Measurements from ENCODE around the gene LILRB4.
"Not testable (repeated sequence)": the region's sequence is repeated elsewhere in the genome, so short reads cannot be mapped to it uniquely, and the experiment has no call there.

LILRB4 gene

GRCh38 chr19:54692298-54692615 lies 29.5 kb downstream of the LILRB4 start:
- no peaks in the 10 kb centered on the region for H3K36me3 ChIP-seq (ENCODE audit: control insufficient read depth, insufficient read depth, low read length)
- no peak for DNase-seq (ENCODE audit: low read depth, low spot score)
- no peak overlapping the region for H3K27ac ChIP-seq (ENCODE audit: low read length)
- no CpG with 5 or more reads among the region's 4 CpGs for WGBS (ENCODE audit: insufficient coverage, insufficient read length)
- H3K4me1 ChIP-seq (ENCODE audit: control insufficient read depth, insufficient read depth, low read length): no peaks in the 10 kb centered on the region
- H3K4me3 ChIP-seq (ENCODE audit: low read length): no peak overlapping the region
- H3K9me3 ChIP-seq (ENCODE audit: control insufficient read depth, insufficient read depth, low read length): peaks cover 7% of the 10 kb centered on the region
- no peaks in the 10 kb centered on the region for H3K27me3 ChIP-seq (ENCODE audit: control insufficient read depth, insufficient read depth, low read length)

GRCh38 chr19:54694648-54695047 lies 31.9 kb downstream of the LILRB4 start:
- Histone ChIP-seq H3K4me1 (ENCODE audit: control insufficient read depth, insufficient read depth, low read length) (no peaks in the 10 kb centered on the region), H3K9me3 (ENCODE audit: control insufficient read depth, insufficient read depth, low read length) (peaks cover 7% of the 10 kb centered on the region), H3K4me3 (ENCODE audit: low read length) (no peak overlapping the region), H3K27ac (ENCODE audit: low read length) (no peak overlapping the region), H3K27me3 (ENCODE audit: control insufficient read depth, insufficient read depth, low read length) (no peaks in the 10 kb centered on the region), H3K36me3 (ENCODE audit: control insufficient read depth, insufficient read depth, low read length) (no peaks in the 10 kb centered on the region)
- WGBS (ENCODE audit: insufficient coverage, insufficient read length): no CpG with 5 or more reads among the region's 5 CpGs
- no peak for DNase-seq (ENCODE audit: low read depth, low spot score)

- no CpG with 5 or more reads among the region's 8 CpGs for WGBS (ENCODE audit: insufficient coverage, insufficient read length)
- no peaks in the 10 kb centered on the region for H3K27me3 ChIP-seq (ENCODE audit: control insufficient read depth, insufficient read depth, low read length)
- no peak overlapping the region for H3K27ac ChIP-seq (ENCODE audit: low read length)
- no peak for DNase-seq (ENCODE audit: low read depth, low spot score)
- no peak overlapping the region for H3K4me3 ChIP-seq (ENCODE audit: low read length)
- H3K4me1 ChIP-seq (ENCODE audit: control insufficient read depth, insufficient read depth, low read length): no peaks in the 10 kb centered on the region
- peaks cover 11% of the 10 kb centered on the region for H3K9me3 ChIP-seq (ENCODE audit: control insufficient read depth, insufficient read depth, low read length)
- no peaks in the 10 kb centered on the region for H3K36me3 ChIP-seq (ENCODE audit: control insufficient read depth, insufficient read depth, low read length)
Observed at GRCh38 chr19:54696117-54696548, 33.3 kb downstream of the LILRB4 start.

- no peaks in the 10 kb centered on the region for H3K27me3 ChIP-seq (ENCODE audit: control insufficient read depth, insufficient read depth, low read length)
- no peak for DNase-seq (ENCODE audit: low read depth, low spot score)
Observed at GRCh38 chr19:54696766-54697165, 34.0 kb downstream of the LILRB4 start.

GRCh38 chr19:54697716-54698115 lies 34.9 kb downstream of the LILRB4 start:
- H3K4me3 ChIP-seq (ENCODE audit: low read length); DNase-seq (ENCODE audit: low read depth, low spot score); H3K9me3 ChIP-seq (ENCODE audit: control insufficient read depth, insufficient read depth, low read length); H3K36me3 ChIP-seq (ENCODE audit: control insufficient read depth, insufficient read depth, low read length); H3K4me1 ChIP-seq (ENCODE audit: control insufficient read depth, insufficient read depth, low read length); H3K27me3 ChIP-seq (ENCODE audit: control insufficient read depth, insufficient read depth, low read length); H3K27ac ChIP-seq (ENCODE audit: low read length): not testable (repeated sequence)
- WGBS (ENCODE audit: insufficient coverage, insufficient read length): no CpG with 5 or more reads among the region's 13 CpGs

More at GRCh38 chr19:54696766-54697165, 34.0 kb downstream of the LILRB4 start:
- H3K27ac ChIP-seq (ENCODE audit: low read length): no peak overlapping the region
- H3K4me3 ChIP-seq (ENCODE audit: low read length): no peak overlapping the region
- H3K9me3 ChIP-seq (ENCODE audit: control insufficient read depth, insufficient read depth, low read length): peaks cover 11% of the 10 kb centered on the region
- WGBS (ENCODE audit: insufficient coverage, insufficient read length): no CpG with 5 or more reads among the region's 2 CpGs
- H3K36me3 ChIP-seq (ENCODE audit: control insufficient read depth, insufficient read depth, low read length): no peaks in the 10 kb centered on the region
- no peaks in the 10 kb centered on the region for H3K4me1 ChIP-seq (ENCODE audit: control insufficient read depth, insufficient read depth, low read length)

- DNase-seq (ENCODE audit: low read depth, low spot score): no peak
- no peaks in the 10 kb centered on the region for H3K36me3 ChIP-seq (ENCODE audit: control insufficient read depth, insufficient read depth, low read length)
- WGBS (ENCODE audit: insufficient coverage, insufficient read length): no CpG with 5 or more reads among the region's 8 CpGs
- no peaks in the 10 kb centered on the region for H3K4me1 ChIP-seq (ENCODE audit: control insufficient read depth, insufficient read depth, low read length)
- no peaks in the 10 kb centered on the region for H3K27me3 ChIP-seq (ENCODE audit: control insufficient read depth, insufficient read depth, low read length)
- peaks cover 20% of the 10 kb centered on the region for H3K9me3 ChIP-seq (ENCODE audit: control insufficient read depth, insufficient read depth, low read length)
- H3K27ac ChIP-seq (ENCODE audit: low read length): no peak overlapping the region
- H3K4me3 ChIP-seq (ENCODE audit: low read length): no peak overlapping the region
Observed at GRCh38 chr19:54704928-54705327, 42.1 kb downstream of the LILRB4 start.

- WGBS (ENCODE audit: insufficient coverage, insufficient read length): no CpG with 5 or more reads among the region's 4 CpGs
- H3K27me3 ChIP-seq (ENCODE audit: control insufficient read depth, insufficient read depth, low read length): no peaks in the 10 kb centered on the region
- H3K36me3 ChIP-seq (ENCODE audit: control insufficient read depth, insufficient read depth, low read length): no peaks in the 10 kb centered on the region
- no peak overlapping the region for H3K4me3 ChIP-seq (ENCODE audit: low read length)
- peaks cover 20% of the 10 kb centered on the region for H3K9me3 ChIP-seq (ENCODE audit: control insufficient read depth, insufficient read depth, low read length)
- no peaks in the 10 kb centered on the region for H3K4me1 ChIP-seq (ENCODE audit: control insufficient read depth, insufficient read depth, low read length)
- no peak for DNase-seq (ENCODE audit: low read depth, low spot score)
- H3K27ac ChIP-seq (ENCODE audit: low read length): no peak overlapping the region
Observed at GRCh38 chr19:54707962-54708361, 45.2 kb downstream of the LILRB4 start.

GRCh38 chr19:54708781-54709180 lies 46.0 kb downstream of the LILRB4 start:
- Histone ChIP-seq H3K4me1 (ENCODE audit: control insufficient read depth, insufficient read depth, low read length) (no peaks in the 10 kb centered on the region), H3K27me3 (ENCODE audit: control insufficient read depth, insufficient read depth, low read length) (no peaks in the 10 kb centered on the region), H3K4me3 (ENCODE audit: low read length) (no peak overlapping the region), H3K27ac (ENCODE audit: low read length) (no peak overlapping the region), H3K36me3 (ENCODE audit: control insufficient read depth, insufficient read depth, low read length) (no peaks in the 10 kb centered on the region), H3K9me3 (ENCODE audit: control insufficient read depth, insufficient read depth, low read length) (peaks cover 15% of the 10 kb centered on the region)
- WGBS (ENCODE audit: insufficient coverage, insufficient read length): no CpG with 5 or more reads among the region's 7 CpGs
- DNase-seq (ENCODE audit: low read depth, low spot score): no peak

- H3K4me1 ChIP-seq (ENCODE audit: control insufficient read depth, insufficient read depth, low read length): no peaks in the 10 kb centered on the region
- no peak overlapping the region for H3K27ac ChIP-seq (ENCODE audit: low read length)
- no peak for DNase-seq (ENCODE audit: low read depth, low spot score)
- H3K4me3 ChIP-seq (ENCODE audit: low read length): no peak overlapping the region
- peaks cover 10% of the 10 kb centered on the region for H3K9me3 ChIP-seq (ENCODE audit: control insufficient read depth, insufficient read depth, low read length)
- no CpG with 5 or more reads among the region's 18 CpGs for WGBS (ENCODE audit: insufficient coverage, insufficient read length)
- H3K27me3 ChIP-seq (ENCODE audit: control insufficient read depth, insufficient read depth, low read length): no peaks in the 10 kb centered on the region
- H3K36me3 ChIP-seq (ENCODE audit: control insufficient read depth, insufficient read depth, low read length): no peaks in the 10 kb centered on the region
Observed at GRCh38 chr19:54709212-54709948, 46.6 kb downstream of the LILRB4 start.

GRCh38 chr19:54709956-54710355 lies 47.2 kb downstream of the LILRB4 start:
- not testable (repeated sequence) for H3K36me3 ChIP-seq (ENCODE audit: control insufficient read depth, insufficient read depth, low read length); H3K9me3 ChIP-seq (ENCODE audit: control insufficient read depth, insufficient read depth, low read length); H3K4me3 ChIP-seq (ENCODE audit: low read length); H3K27ac ChIP-seq (ENCODE audit: low read length); DNase-seq (ENCODE audit: low read depth, low spot score); H3K4me1 ChIP-seq (ENCODE audit: control insufficient read depth, insufficient read depth, low read length); H3K27me3 ChIP-seq (ENCODE audit: control insufficient read depth, insufficient read depth, low read length)
- no CpG with 5 or more reads among the region's 13 CpGs for WGBS (ENCODE audit: insufficient coverage, insufficient read length)

Measured in iPS DF 6.9 (cell line).